Kidney epithelial cell (primary cell): ENCODE data around the gene BMP7. TPM values are rescaled to one million over a fixed set of nuclear protein-coding genes. Genes with fewer than 3 reads are reported as not detected.

Experiments used
- DNase-seq: peaks from one replicate; pipeline ENCODE4 v3.0.0-alpha.2; 2010; ENCODE audit warnings: low read depth
- H3K27me3 ChIP-seq: 2 replicates; pipeline ENCODE4 v1.6.0; 2011; ENCODE audit warnings: low read length; ENCODE audit not compliant: control insufficient read depth, insufficient read depth
- H3K36me3 ChIP-seq: 2 replicates; pipeline ENCODE4 v1.5.1; 2011; ENCODE audit warnings: low read length; ENCODE audit not compliant: control insufficient read depth, insufficient read depth
- H3K4me3 ChIP-seq: 2 replicates; pipeline ENCODE4 v1.5.1; 2011; ENCODE audit warnings: low read depth, mild to moderate bottlenecking, control low read depth, low read length
- total RNA-seq: library from RNA; depleted of rRNA; stranded (reverse); fragments of >200 nt; gene quantifications from 2 replicates; pipeline ENCODE4 v1.2.3, GENCODE V29; 2015
- TF ChIP-seq, protein P1 (sequence below): IDR thresholded peaks from 2 replicates; pipeline ENCODE4 v1.5.1; 2011; ENCODE audit warnings: mild to moderate bottlenecking, moderate library complexity, low read length, control low read depth, inconsistent platforms; ENCODE audit not compliant: insufficient read depth, poor library complexity, severe bottlenecking

The BMP7 gene
- total RNA-seq, 1 donor from 2014 or later, result 21.8 TPM

DNA sequence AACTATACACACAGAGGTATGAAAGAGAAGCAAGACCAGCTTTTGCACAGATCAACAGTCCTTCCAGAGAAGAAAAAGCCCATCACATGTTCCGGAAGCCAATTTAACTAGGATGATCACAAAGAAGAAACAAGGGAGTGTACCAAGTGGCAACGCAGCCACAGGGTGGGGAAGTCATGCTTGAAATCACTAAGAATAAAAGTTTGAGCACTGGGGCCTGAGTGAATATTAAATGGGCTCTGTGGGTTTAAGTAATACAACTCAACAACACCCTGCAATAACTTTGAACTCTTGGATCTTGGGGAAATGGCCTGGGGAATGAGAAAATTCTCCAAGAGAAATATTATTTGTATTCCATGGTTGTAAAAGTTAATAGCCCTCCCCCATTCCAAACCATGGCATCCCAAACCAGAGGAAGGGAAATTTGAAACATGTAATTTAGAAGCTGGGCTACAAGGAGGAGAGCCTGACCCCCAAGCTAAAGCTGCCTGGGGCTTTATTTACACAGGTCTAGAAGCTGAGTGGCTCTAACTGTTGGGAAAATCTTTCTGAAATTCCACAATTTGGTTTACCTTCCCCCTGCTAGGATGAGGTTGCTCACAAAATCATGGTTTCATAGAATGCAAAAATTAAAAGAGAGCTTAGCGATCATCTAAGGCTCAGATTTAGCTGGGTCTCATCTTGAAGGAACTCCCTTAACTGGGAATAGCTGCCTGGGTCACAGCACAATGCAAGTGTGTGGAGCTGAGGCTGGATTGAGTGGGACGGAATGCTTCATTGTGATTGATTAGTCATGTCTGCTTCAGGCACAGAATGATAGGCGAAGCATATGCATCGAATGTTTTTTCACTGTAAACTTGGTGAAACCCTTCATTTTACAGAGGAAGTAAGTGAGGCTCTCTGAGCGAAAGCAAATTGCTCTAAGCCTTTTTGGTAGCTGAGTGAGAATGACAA, 143.6 kb downstream of the BMP7 start:
- Histone ChIP-seq H3K4me3 (no peak overlapping the region), H3K36me3 (no peaks in the 10 kb centered on the region), H3K27me3 (peaks cover 3% of the 10 kb centered on the region)
- TF ChIP-seq, protein P1, sequence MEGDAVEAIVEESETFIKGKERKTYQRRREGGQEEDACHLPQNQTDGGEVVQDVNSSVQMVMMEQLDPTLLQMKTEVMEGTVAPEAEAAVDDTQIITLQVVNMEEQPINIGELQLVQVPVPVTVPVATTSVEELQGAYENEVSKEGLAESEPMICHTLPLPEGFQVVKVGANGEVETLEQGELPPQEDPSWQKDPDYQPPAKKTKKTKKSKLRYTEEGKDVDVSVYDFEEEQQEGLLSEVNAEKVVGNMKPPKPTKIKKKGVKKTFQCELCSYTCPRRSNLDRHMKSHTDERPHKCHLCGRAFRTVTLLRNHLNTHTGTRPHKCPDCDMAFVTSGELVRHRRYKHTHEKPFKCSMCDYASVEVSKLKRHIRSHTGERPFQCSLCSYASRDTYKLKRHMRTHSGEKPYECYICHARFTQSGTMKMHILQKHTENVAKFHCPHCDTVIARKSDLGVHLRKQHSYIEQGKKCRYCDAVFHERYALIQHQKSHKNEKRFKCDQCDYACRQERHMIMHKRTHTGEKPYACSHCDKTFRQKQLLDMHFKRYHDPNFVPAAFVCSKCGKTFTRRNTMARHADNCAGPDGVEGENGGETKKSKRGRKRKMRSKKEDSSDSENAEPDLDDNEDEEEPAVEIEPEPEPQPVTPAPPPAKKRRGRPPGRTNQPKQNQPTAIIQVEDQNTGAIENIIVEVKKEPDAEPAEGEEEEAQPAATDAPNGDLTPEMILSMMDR, result no peak
- DNase-seq, result no peak

DNA sequence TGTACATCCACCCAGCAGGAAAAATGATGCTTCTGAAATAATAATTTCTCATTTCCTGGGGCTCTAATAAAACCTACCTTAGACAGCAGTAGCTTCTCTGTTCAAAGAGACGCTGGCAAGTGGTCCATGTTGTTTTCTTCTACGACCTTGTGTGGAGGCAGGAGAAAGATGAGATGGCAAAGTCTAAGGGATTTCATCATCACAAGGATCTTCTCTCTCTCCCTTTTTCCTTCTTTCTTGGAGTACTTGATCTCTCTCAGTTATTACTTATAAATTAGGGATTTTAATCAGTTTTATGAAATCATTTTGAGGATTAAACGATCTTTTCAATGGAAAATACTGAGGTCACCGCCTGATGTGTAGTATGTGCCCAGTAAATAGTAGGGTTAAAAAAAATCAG, 147.5 kb downstream of the BMP7 start:
- DNase-seq, result no peak
- Histone ChIP-seq H3K36me3 (no peaks in the 10 kb centered on the region), H3K27me3 (no peaks in the 10 kb centered on the region), H3K4me3 (no peak overlapping the region)
- TF ChIP-seq, protein P1, result no peak

Other genes with a start within 250 kb of the BMP7 start
- not detected in 2 replicates for gene SPO11, start 63.2 kb upstream of the BMP7 start, total RNA-seq
- 42.9 and 53.8 TPM in 2 replicates for gene RAE1, start 84.6 kb upstream of the BMP7 start, total RNA-seq
- 42.8 and 53.5 TPM in 2 replicates for gene RBM38, start 124.8 kb upstream of the BMP7 start, total RNA-seq